HepG2 (cell line): ENCODE measurements around the gene TTLL4. TPM values are rescaled to one million over a fixed set of nuclear protein-coding genes. Genes with fewer than 3 reads are reported as not detected.

Experiments
- ATRX ChIP-seq: sonication (generic); formaldehyde crosslinking; IDR thresholded peaks from 2 replicates; pipeline ENCODE4 v1.4.0; 2020; ENCODE audit warnings: missing genetic modification reagents, borderline replicate concordance
- CAMTA2 ChIP-seq: sonication (generic); formaldehyde crosslinking; IDR thresholded peaks from 2 replicates; pipeline ENCODE4 v1.4.0; 2020; ENCODE audit warnings: mild to moderate bottlenecking, missing genetic modification reagents, borderline replicate concordance
- FOXC1 ChIP-seq: sonication (generic); formaldehyde crosslinking; IDR thresholded peaks from 2 replicates; pipeline ENCODE4 v1.8.0; 2022; ENCODE audit warnings: mild to moderate bottlenecking, missing genetic modification reagents, borderline replicate concordance
- FOXJ3 ChIP-seq: sonication (generic); formaldehyde crosslinking; IDR thresholded peaks from 2 replicates; pipeline ENCODE4 v1.4.0; 2020; ENCODE audit warnings: missing genetic modification reagents, mild to moderate bottlenecking, borderline replicate concordance
- KDM2A ChIP-seq: sonication (generic); formaldehyde crosslinking; IDR thresholded peaks from 2 replicates; pipeline ENCODE4 v1.4.0; 2020; ENCODE audit warnings: low read depth, missing genetic modification reagents, borderline replicate concordance
- KLF13 ChIP-seq: sonication (generic); formaldehyde crosslinking; IDR thresholded peaks from 2 replicates; pipeline ENCODE4 v1.4.0; 2020; ENCODE audit warnings: mild to moderate bottlenecking, missing genetic modification reagents
- KLF16 ChIP-seq, 2 experiments: sonication (generic) in 1 of 2; formaldehyde crosslinking in 1 of 2; IDR thresholded peaks; 2 replicates each; pipeline versions ENCODE4 v1.6.1 to v1.8.0; 2016 to 2023; ENCODE audit warnings: missing genetic modification reagents in 2 of 2, missing compliant biosample characterization in 1 of 2
- NR2F6 ChIP-seq, 2 experiments: IDR thresholded peaks; 2 replicates each; pipeline ENCODE4 v1.6.1; 2016; ENCODE audit warnings: antibody characterized with exemption in 1 of 2, mild to moderate bottlenecking in 1 of 2
- PITX1 ChIP-seq: sonication (generic); formaldehyde crosslinking; IDR thresholded peaks from 2 replicates; pipeline ENCODE4 v1.5.1; 2020; ENCODE audit warnings: mild to moderate bottlenecking, missing genetic modification reagents
- SAP130 ChIP-seq: IDR thresholded peaks from 2 replicates; pipeline ENCODE4 v1.6.1; 2016; ENCODE audit warnings: low read depth
- SOX5 ChIP-seq: IDR thresholded peaks from 2 replicates; pipeline ENCODE4 v1.6.1; 2016; ENCODE audit warnings: borderline replicate concordance
- SPEN ChIP-seq: sonication (generic); formaldehyde crosslinking; IDR thresholded peaks from 2 replicates; pipeline ENCODE4 v1.5.1; 2020; ENCODE audit warnings: low read depth, mild to moderate bottlenecking, missing genetic modification reagents
- TFE3 ChIP-seq: IDR thresholded peaks from 2 replicates; pipeline ENCODE4 v1.6.1; 2016
- YY1 ChIP-seq: IDR thresholded peaks from 2 replicates; pipeline ENCODE4 v1.6.1; 2011; ENCODE audit warnings: low read length, low read depth, moderate library complexity, mild to moderate bottlenecking; ENCODE audit not compliant: insufficient read depth, insufficient replicate concordance
- ZNF225 ChIP-seq: sonication (generic); formaldehyde crosslinking; IDR thresholded peaks from 2 replicates; pipeline ENCODE4 v1.4.0; 2020; ENCODE audit warnings: mild to moderate bottlenecking, missing genetic modification reagents
- ZNF747 ChIP-seq: sonication (generic); formaldehyde crosslinking; IDR thresholded peaks from 2 replicates; pipeline ENCODE4 v1.8.1; 2023; ENCODE audit warnings: missing genetic modification reagents, mild to moderate bottlenecking, borderline replicate concordance
- polyA plus RNA-seq, 8 experiments: library from polyadenylated mRNA; depleted of rRNA in 3 of 8; stranded (reverse) in 7 of 8; unstranded in 1 of 8; fragments of >200 nt; fragmentation: Illumina TruSeq in 4 of 8; extraction: Trizol in 4 of 8; gene quantifications; 2 replicates each; pipeline versions ENCODE4 v1.2.1 to v1.2.3, GENCODE V29; 2011 to 2016; ENCODE audit warnings: low read depth in 4 of 8, missing spikeins in 1 of 8, mixed read lengths in 1 of 8; ENCODE audit not compliant: insufficient read depth in 1 of 8
- total RNA-seq, 5 experiments: library from RNA; depleted of rRNA; stranded (reverse); fragments of >200 nt; fragmentation: Illumina TruSeq; extraction: Trizol; gene quantifications; 2 replicates each; pipeline ENCODE4 v1.2.3, GENCODE V29; 2016; ENCODE audit warnings: low read depth in 1 of 5
- TF ChIP-seq, protein P1 (sequence below): sonication (generic); formaldehyde crosslinking; IDR thresholded peaks from 2 replicates; pipeline ENCODE4 v1.9.0; 2022; ENCODE audit warnings: missing genetic modification reagents, mild to moderate bottlenecking, borderline replicate concordance
- TF ChIP-seq, protein P2 (sequence below): IDR thresholded peaks from 2 replicates; pipeline ENCODE4 v1.6.1; 2016; ENCODE audit warnings: missing genetic modification reagents, missing compliant biosample characterization
- TF ChIP-seq, protein P3 (sequence below): IDR thresholded peaks from 2 replicates; pipeline ENCODE4 v1.6.1; 2016; ENCODE audit warnings: low read depth
- TF ChIP-seq, protein P4 (sequence below): sonication (generic); formaldehyde crosslinking; IDR thresholded peaks from 2 replicates; pipeline ENCODE4 v1.4.0; 2020; ENCODE audit warnings: missing genetic modification reagents
- TF ChIP-seq, protein P5 (sequence below): sonication (generic); formaldehyde crosslinking; IDR thresholded peaks from 2 replicates; pipeline ENCODE4 v1.5.0; 2020; ENCODE audit warnings: missing genetic modification reagents

The TTLL4 gene
- total and polyA plus RNA-seq, 2 of the 13 experiments (the other 11 are each of a cell fraction or from before 2014, with no cell fraction given): 77.5 to 84.6 TPM

DNA sequence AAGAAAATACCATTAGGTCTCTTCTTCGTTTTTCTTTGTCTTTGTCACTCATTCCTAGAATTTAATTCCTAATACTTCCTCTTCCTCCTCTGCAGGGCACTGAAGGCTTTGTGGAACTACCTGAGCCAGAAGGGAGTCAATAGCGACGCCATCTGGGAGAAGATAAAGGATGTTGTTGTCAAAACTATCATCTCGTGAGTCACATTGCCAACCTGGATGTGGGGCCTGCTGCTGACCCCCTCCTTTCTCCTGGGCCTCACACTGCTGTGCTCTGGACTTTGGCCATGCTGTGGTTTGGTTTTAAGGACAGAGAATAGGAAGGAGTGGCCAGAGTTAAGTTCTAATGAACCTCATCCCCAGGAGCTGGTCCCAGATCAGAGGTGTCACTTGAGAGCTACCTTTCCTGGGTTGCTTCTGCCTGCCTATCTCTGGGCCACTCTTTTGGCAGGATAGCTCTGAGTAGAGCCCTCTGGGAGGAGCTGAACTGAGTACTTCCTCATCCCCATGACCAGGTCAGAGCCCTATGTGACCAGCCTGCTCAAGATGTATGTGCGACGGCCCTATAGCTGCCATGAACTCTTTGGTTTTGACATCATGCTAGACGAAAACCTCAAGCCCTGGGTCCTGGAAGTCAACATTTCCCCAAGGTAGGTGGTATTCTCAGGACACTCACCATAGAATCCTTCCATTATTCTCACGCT is 38.3 kb downstream of the TTLL4 start (continued):
- TF ChIP-seq, protein P1, sequence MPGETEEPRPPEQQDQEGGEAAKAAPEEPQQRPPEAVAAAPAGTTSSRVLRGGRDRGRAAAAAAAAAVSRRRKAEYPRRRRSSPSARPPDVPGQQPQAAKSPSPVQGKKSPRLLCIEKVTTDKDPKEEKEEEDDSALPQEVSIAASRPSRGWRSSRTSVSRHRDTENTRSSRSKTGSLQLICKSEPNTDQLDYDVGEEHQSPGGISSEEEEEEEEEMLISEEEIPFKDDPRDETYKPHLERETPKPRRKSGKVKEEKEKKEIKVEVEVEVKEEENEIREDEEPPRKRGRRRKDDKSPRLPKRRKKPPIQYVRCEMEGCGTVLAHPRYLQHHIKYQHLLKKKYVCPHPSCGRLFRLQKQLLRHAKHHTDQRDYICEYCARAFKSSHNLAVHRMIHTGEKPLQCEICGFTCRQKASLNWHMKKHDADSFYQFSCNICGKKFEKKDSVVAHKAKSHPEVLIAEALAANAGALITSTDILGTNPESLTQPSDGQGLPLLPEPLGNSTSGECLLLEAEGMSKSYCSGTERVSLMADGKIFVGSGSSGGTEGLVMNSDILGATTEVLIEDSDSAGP (CRISPR knock-in tag): peak; percentile 49
- TF ChIP-seq, protein P2, sequence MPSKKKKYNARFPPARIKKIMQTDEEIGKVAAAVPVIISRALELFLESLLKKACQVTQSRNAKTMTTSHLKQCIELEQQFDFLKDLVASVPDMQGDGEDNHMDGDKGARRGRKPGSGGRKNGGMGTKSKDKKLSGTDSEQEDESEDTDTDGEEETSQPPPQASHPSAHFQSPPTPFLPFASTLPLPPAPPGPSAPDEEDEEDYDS (CRISPR knock-in tag): peak; percentile 67
- TF ChIP-seq NR2F6 (IDR thresholded peaks at IDR 0.05) (peak; percentile 45; the same call in 1 of the 2 replicates), NR2F6 (CRISPR knock-in tag; IDR thresholded peaks at IDR 0.05) (peak; percentile 71; the same call in 1 of the 2 replicates), KLF16 (CRISPR knock-in tag; IDR thresholded peaks at IDR 0.05) (peak in 1 of 2 experiments; percentile 67; a peak in 1 of 4 replicates), PITX1 (peak; percentile 47; the same call in 1 of the 2 replicates), ZNF225 (0 out of 2 replicates have a peak, but pooled peaks have one; percentile 6), FOXJ3 (peak; percentile 45; the same call in 1 of the 2 replicates), SAP130 (CRISPR knock-in tag) (peak; percentile 89), KDM2A (CRISPR knock-in tag) (peak; percentile 77; the same call in 1 of the 2 replicates), SOX5 (CRISPR knock-in tag) (peak; percentile 92), ZNF747 (CRISPR knock-in tag) (peak; percentile 39; the same call in 1 of the 2 replicates), CAMTA2 (CRISPR knock-in tag) (0 out of 2 replicates have a peak, but pooled peaks have one; percentile 33), YY1 (peak; percentile 26), SPEN (no peak), FOXC1 (CRISPR knock-in tag) (peak; percentile 68; the same call in 1 of the 2 replicates), TFE3 (CRISPR knock-in tag) (peak; percentile 90), KLF13 (CRISPR knock-in tag) (no peak), ATRX (no peak)
- TF ChIP-seq, protein P3, sequence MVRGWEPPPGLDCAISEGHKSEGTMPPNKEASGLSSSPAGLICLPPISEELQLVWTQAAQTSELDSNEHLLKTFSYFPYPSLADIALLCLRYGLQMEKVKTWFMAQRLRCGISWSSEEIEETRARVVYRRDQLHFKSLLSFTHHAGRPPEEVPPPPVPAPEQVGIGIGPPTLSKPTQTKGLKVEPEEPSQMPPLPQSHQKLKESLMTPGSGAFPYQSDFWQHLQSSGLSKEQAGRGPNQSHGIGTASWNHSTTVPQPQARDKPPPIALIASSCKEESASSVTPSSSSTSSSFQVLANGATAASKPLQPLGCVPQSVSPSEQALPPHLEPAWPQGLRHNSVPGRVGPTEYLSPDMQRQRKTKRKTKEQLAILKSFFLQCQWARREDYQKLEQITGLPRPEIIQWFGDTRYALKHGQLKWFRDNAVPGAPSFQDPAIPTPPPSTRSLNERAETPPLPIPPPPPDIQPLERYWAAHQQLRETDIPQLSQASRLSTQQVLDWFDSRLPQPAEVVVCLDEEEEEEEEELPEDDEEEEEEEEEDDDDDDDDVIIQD (CRISPR knock-in tag): peak; percentile 75
- TF ChIP-seq, protein P4, sequence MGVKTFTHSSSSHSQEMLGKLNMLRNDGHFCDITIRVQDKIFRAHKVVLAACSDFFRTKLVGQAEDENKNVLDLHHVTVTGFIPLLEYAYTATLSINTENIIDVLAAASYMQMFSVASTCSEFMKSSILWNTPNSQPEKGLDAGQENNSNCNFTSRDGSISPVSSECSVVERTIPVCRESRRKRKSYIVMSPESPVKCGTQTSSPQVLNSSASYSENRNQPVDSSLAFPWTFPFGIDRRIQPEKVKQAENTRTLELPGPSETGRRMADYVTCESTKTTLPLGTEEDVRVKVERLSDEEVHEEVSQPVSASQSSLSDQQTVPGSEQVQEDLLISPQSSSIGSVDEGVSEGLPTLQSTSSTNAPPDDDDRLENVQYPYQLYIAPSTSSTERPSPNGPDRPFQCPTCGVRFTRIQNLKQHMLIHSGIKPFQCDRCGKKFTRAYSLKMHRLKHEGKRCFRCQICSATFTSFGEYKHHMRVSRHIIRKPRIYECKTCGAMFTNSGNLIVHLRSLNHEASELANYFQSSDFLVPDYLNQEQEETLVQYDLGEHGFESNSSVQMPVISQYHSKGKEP: 0 out of 2 replicates have a peak, but pooled peaks have one; percentile 62
- TF ChIP-seq, protein P5, sequence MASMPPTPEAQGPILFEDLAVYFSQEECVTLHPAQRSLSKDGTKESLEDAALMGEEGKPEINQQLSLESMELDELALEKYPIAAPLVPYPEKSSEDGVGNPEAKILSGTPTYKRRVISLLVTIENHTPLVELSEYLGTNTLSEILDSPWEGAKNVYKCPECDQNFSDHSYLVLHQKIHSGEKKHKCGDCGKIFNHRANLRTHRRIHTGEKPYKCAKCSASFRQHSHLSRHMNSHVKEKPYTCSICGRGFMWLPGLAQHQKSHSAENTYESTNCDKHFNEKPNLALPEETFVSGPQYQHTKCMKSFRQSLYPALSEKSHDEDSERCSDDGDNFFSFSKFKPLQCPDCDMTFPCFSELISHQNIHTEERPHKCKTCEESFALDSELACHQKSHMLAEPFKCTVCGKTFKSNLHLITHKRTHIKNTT (CRISPR knock-in tag): no peak
